HCT116 (cell line): ENCODE results near the gene TTBK1.

ENCODE experiments used
- CBX3 ChIP-seq: IDR thresholded peaks from 2 replicates; pipeline ENCODE4 v1.6.1; 2012; ENCODE audit warnings: low read depth
- CEBPB ChIP-seq: IDR thresholded peaks from 2 replicates; pipeline ENCODE4 v1.6.1; 2012; ENCODE audit warnings: low read depth
- EZH2 ChIP-seq: fragments of 200-600 bp; sonication (generic); IDR thresholded peaks from 2 replicates; pipeline ENCODE4 v1.6.1; 2017; ENCODE audit warnings: antibody characterized with exemption, mixed run types
- EZH2phosphoT487 ChIP-seq: fragments of 200-600 bp; IDR thresholded peaks from 2 replicates; pipeline ENCODE4 v1.6.1; 2018; ENCODE audit warnings: antibody characterized with exemption, borderline replicate concordance
- FOSL1 ChIP-seq: IDR thresholded peaks from 2 replicates; pipeline ENCODE4 v1.6.1; 2012; ENCODE audit warnings: low read depth
- POLR2A ChIP-seq: IDR thresholded peaks from 2 replicates; pipeline ENCODE4 v1.7.0; 2011; ENCODE audit warnings: borderline replicate concordance; ENCODE audit not compliant: insufficient read depth, insufficient read length; ENCODE audit errors: extremely low read depth
- POLR2AphosphoS5 ChIP-seq: IDR thresholded peaks from 2 replicates; pipeline ENCODE4 v1.6.1; 2011; ENCODE audit warnings: mild to moderate bottlenecking, low read depth, low read length, moderate library complexity
- RAD21 ChIP-seq: IDR thresholded peaks from 2 replicates; pipeline ENCODE4 v1.6.1; 2012; ENCODE audit warnings: low read depth, mild to moderate bottlenecking
- SIN3A ChIP-seq: IDR thresholded peaks from 2 replicates; pipeline ENCODE4 v1.6.1; 2012; ENCODE audit warnings: low read depth
- ZFX ChIP-seq: fragments of 450-650 bp; IDR thresholded peaks from 2 replicates; pipeline ENCODE4 v1.6.1; 2017
- ZNF274 ChIP-seq: fragments of 200-500 bp; sonication (Bioruptor generic); IDR thresholded peaks from 2 replicates; pipeline ENCODE4 v1.6.1; 2014; ENCODE audit warnings: mild to moderate bottlenecking, low read depth, low read length, inconsistent platforms
- TF ChIP-seq, protein P1 (sequence below), 3 experiments: fragments of 200-600 bp in 1 of 3; sonication (generic) in 1 of 3; IDR thresholded peaks in 2 of 3; conservative IDR thresholded peaks in 1 of 3; 2 replicates each; pipeline ENCODE4 v1.5.1; 2012 to 2017; ENCODE audit warnings: low read depth in 2 of 3, low read length in 2 of 3, antibody characterized with exemption in 1 of 3, borderline replicate concordance in 1 of 3, control low read depth in 1 of 3, mild to moderate bottlenecking in 1 of 3, mixed read lengths in 1 of 3, mixed run types in 1 of 3, moderate library complexity in 1 of 3; ENCODE audit not compliant: insufficient read depth in 1 of 3
- TF ChIP-seq, protein P2 (sequence below): IDR thresholded peaks from 2 replicates; pipeline ENCODE4 v1.6.1; 2012; ENCODE audit warnings: low read depth

DNA sequence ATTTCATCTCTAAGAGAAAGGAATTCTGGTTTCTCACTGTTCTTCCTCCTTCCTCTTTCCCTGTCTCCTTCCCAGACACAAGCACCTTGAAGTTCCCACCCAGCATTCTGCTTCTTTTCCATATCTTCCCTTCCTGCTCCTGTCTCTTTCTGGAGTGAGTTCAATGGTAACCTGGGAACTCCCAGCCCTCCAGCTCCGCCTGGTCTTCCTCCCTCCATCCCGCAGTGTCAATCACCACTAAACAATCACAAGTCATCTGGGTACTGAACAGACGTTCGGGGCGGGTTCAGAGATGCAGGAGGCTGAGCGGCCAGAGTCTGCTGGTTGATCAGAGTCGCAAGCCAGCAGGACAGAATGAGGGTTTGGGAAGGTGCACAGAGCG lies 7.7 kb downstream of the TTBK1 start:
- TF ChIP-seq, protein P1, sequence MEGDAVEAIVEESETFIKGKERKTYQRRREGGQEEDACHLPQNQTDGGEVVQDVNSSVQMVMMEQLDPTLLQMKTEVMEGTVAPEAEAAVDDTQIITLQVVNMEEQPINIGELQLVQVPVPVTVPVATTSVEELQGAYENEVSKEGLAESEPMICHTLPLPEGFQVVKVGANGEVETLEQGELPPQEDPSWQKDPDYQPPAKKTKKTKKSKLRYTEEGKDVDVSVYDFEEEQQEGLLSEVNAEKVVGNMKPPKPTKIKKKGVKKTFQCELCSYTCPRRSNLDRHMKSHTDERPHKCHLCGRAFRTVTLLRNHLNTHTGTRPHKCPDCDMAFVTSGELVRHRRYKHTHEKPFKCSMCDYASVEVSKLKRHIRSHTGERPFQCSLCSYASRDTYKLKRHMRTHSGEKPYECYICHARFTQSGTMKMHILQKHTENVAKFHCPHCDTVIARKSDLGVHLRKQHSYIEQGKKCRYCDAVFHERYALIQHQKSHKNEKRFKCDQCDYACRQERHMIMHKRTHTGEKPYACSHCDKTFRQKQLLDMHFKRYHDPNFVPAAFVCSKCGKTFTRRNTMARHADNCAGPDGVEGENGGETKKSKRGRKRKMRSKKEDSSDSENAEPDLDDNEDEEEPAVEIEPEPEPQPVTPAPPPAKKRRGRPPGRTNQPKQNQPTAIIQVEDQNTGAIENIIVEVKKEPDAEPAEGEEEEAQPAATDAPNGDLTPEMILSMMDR (IDR thresholded peaks at IDR 0.05 in 2 of 3, conservative IDR thresholded peaks at IDR 0.05 in 1 of 3; ENCODE audit: borderline replicate concordance in 1 of 3, insufficient read depth in 1 of 3, low read depth in 2 of 3, low read length in 2 of 3): no peak
- no peak for TF ChIP-seq EZH2
- TF ChIP-seq EZH2phosphoT487: no peak
- no peak for TF ChIP-seq POLR2A
- no peak for TF ChIP-seq FOSL1
- no peak for TF ChIP-seq RAD21
- no peak for TF ChIP-seq POLR2AphosphoS5
- TF ChIP-seq ZFX: no peak
- no peak for TF ChIP-seq CBX3
- no peak for TF ChIP-seq CEBPB
- no peak for TF ChIP-seq ZNF274
- no peak for TF ChIP-seq SIN3A
- TF ChIP-seq, protein P2, sequence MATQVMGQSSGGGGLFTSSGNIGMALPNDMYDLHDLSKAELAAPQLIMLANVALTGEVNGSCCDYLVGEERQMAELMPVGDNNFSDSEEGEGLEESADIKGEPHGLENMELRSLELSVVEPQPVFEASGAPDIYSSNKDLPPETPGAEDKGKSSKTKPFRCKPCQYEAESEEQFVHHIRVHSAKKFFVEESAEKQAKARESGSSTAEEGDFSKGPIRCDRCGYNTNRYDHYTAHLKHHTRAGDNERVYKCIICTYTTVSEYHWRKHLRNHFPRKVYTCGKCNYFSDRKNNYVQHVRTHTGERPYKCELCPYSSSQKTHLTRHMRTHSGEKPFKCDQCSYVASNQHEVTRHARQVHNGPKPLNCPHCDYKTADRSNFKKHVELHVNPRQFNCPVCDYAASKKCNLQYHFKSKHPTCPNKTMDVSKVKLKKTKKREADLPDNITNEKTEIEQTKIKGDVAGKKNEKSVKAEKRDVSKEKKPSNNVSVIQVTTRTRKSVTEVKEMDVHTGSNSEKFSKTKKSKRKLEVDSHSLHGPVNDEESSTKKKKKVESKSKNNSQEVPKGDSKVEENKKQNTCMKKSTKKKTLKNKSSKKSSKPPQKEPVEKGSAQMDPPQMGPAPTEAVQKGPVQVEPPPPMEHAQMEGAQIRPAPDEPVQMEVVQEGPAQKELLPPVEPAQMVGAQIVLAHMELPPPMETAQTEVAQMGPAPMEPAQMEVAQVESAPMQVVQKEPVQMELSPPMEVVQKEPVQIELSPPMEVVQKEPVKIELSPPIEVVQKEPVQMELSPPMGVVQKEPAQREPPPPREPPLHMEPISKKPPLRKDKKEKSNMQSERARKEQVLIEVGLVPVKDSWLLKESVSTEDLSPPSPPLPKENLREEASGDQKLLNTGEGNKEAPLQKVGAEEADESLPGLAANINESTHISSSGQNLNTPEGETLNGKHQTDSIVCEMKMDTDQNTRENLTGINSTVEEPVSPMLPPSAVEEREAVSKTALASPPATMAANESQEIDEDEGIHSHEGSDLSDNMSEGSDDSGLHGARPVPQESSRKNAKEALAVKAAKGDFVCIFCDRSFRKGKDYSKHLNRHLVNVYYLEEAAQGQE: no peak
